Cerebellar cortex (tissue), 1 donor: Measurements from ENCODE around the gene PRR15L.
"Not testable (repeated sequence)": the region's sequence is repeated elsewhere in the genome, so short reads cannot be mapped to it uniquely, and the experiment has no call there.

Experiments used
- DNase-seq: peaks from one replicate; pipeline ENCODE4 v3.0.0-alpha.2; 2015; ENCODE audit warnings: low spot score

The PRR15L gene

GRCh38 chr17:47988445-47988844 lies 30.8 kb upstream of the PRR15L start:
- DNase-seq, result not testable (repeated sequence)

- no peak for DNase-seq
Observed at GRCh38 chr17:47987240-47987835, 29.7 kb upstream of the PRR15L start.

- DNase-seq, result no peak
Observed at GRCh38 chr17:47986520-47986919, 28.8 kb upstream of the PRR15L start.

GRCh38 chr17:47983492-47984223 lies 26.0 kb upstream of the PRR15L start:
- no peak for DNase-seq

- no peak for DNase-seq
Observed at GRCh38 chr17:47982645-47983390, 25.1 kb upstream of the PRR15L start.

- no peak for DNase-seq
Observed at GRCh38 chr17:47982091-47982617, 24.5 kb upstream of the PRR15L start.

GRCh38 chr17:47981462-47981861 lies 23.8 kb upstream of the PRR15L start:
- DNase-seq, result no peak

- DNase-seq, result no peak
Observed at GRCh38 chr17:47980541-47980940, 22.9 kb upstream of the PRR15L start.

- DNase-seq, result peak; percentile 66
Observed at GRCh38 chr17:47978324-47978723, 20.6 kb upstream of the PRR15L start.

- DNase-seq, result no peak
Observed at GRCh38 chr17:47975823-47976205, 18.1 kb upstream of the PRR15L start.

GRCh38 chr17:47975189-47975822 lies 17.6 kb upstream of the PRR15L start:
- DNase-seq, result no peak

GRCh38 chr17:47973541-47973940 lies 15.9 kb upstream of the PRR15L start:
- no peak for DNase-seq

GRCh38 chr17:47970725-47971499 lies 13.2 kb upstream of the PRR15L start, which contains the start of gene CDK5RAP3:
CDK5RAP3 (plus strand) TSS chr17:47971113; CDS start chr17:47971147, 34 bp downstream.
- DNase-seq, result peak; percentile 100

GRCh38 chr17:47969930-47970724 lies 12.4 kb upstream of the PRR15L start:
- DNase-seq, result no peak

GRCh38 chr17:47968836-47969235 lies 11.2 kb upstream of the PRR15L start:
- no peak for DNase-seq

- DNase-seq, result no peak
Observed at GRCh38 chr17:47967607-47968252, 10.0 kb upstream of the PRR15L start.

- DNase-seq, result no peak
Observed at GRCh38 chr17:47966079-47966519, 8.4 kb upstream of the PRR15L start.

GRCh38 chr17:47964856-47965255 lies 7.2 kb upstream of the PRR15L start:
- DNase-seq, result no peak

GRCh38 chr17:47962901-47963300 lies 5.2 kb upstream of the PRR15L start:
- no peak for DNase-seq

- DNase-seq, result no peak
Observed at GRCh38 chr17:47961406-47961805, 3.7 kb upstream of the PRR15L start.
